Trophoblast cell (in vitro differentiated cells and primary cell): ENCODE results near the gene UBXN10.

Experiments
- DNase-seq, 2 donors: peaks; one replicate each; pipeline ENCODE4 v3.0.0-alpha.2; 2016
- H2AFZ ChIP-seq: 2 replicates; pipeline ENCODE4 v1.6.1; 2013; ENCODE audit warnings: low read length, moderate library complexity, mild to moderate bottlenecking; ENCODE audit not compliant: insufficient read depth, poor library complexity
- H2AK5ac ChIP-seq: 2 replicates; pipeline ENCODE4 v1.6.1; 2013; ENCODE audit warnings: mild to moderate bottlenecking, low read length
- H2BK120ac ChIP-seq: 2 replicates; pipeline ENCODE4 v1.6.1; 2013; ENCODE audit warnings: low read length, mild to moderate bottlenecking, moderate library complexity; ENCODE audit not compliant: insufficient read depth, poor library complexity
- H2BK12ac ChIP-seq: 2 replicates; pipeline ENCODE4 v1.6.1; 2013; ENCODE audit warnings: mild to moderate bottlenecking, low read length, moderate library complexity
- H2BK5ac ChIP-seq: 2 replicates; pipeline ENCODE4 v1.6.1; 2013; ENCODE audit warnings: low read length, low read depth, moderate library complexity, mild to moderate bottlenecking; ENCODE audit not compliant: poor library complexity
- H3K14ac ChIP-seq: 2 replicates; pipeline ENCODE4 v1.6.1; 2013; ENCODE audit warnings: mild to moderate bottlenecking, low read length
- H3K18ac ChIP-seq: 2 replicates; pipeline ENCODE4 v1.6.1; 2013; ENCODE audit warnings: mild to moderate bottlenecking, low read length
- H3K23ac ChIP-seq: 2 replicates; pipeline ENCODE4 v1.6.1; 2013; ENCODE audit warnings: low read length
- H3K27ac ChIP-seq: 2 replicates; pipeline ENCODE4 v1.5.1; 2013; ENCODE audit warnings: low read depth, mild to moderate bottlenecking, inconsistent platforms, low read length, moderate library complexity
- H3K27me3 ChIP-seq: 2 replicates; pipeline ENCODE4 v1.6.1; 2013; ENCODE audit warnings: inconsistent platforms, mild to moderate bottlenecking, low read length, moderate library complexity; ENCODE audit not compliant: insufficient read depth
- H3K36me3 ChIP-seq, 2 experiments: 1 replicate in 1 of 2; 2 replicates in 1 of 2; pipeline ENCODE4 v1.6.1; 2013; ENCODE audit warnings: low read length in 2 of 2, mild to moderate bottlenecking in 2 of 2, moderate library complexity in 1 of 2; ENCODE audit not compliant: insufficient read depth in 2 of 2, control insufficient read depth in 1 of 2
- H3K4ac ChIP-seq: 2 replicates; pipeline ENCODE4 v1.6.1; 2013; ENCODE audit warnings: low read depth, mild to moderate bottlenecking, low read length, moderate library complexity
- H3K4me1 ChIP-seq, 2 experiments: 1 replicate in 1 of 2; 2 replicates in 1 of 2; pipeline ENCODE4 v1.6.1; 2013; ENCODE audit warnings: low read length in 2 of 2, mild to moderate bottlenecking in 2 of 2, moderate library complexity in 1 of 2; ENCODE audit not compliant: insufficient read depth in 2 of 2, control insufficient read depth in 1 of 2
- H3K4me2 ChIP-seq: 2 replicates; pipeline ENCODE4 v1.6.1; 2013; ENCODE audit warnings: inconsistent platforms, mild to moderate bottlenecking, low read length, moderate library complexity
- H3K4me3 ChIP-seq: 2 replicates; pipeline ENCODE4 v1.5.1; 2013; ENCODE audit warnings: mild to moderate bottlenecking, low read depth, low read length, inconsistent platforms
- H3K79me1 ChIP-seq: one replicate; pipeline ENCODE4 v1.6.1; 2013; ENCODE audit warnings: low read length
- H3K79me2 ChIP-seq: 2 replicates; pipeline ENCODE4 v1.6.1; 2013; ENCODE audit warnings: low read length, mild to moderate bottlenecking; ENCODE audit not compliant: control insufficient read depth, insufficient read depth, poor library complexity
- H3K9ac ChIP-seq: 2 replicates; pipeline ENCODE4 v1.6.1; 2013; ENCODE audit warnings: mild to moderate bottlenecking, low read length
- H3K9me3 ChIP-seq: 2 replicates; pipeline ENCODE4 v1.6.1; 2013; ENCODE audit warnings: low read depth, mild to moderate bottlenecking, control low read depth, inconsistent platforms, low read length; ENCODE audit not compliant: insufficient read depth
- H4K12ac ChIP-seq: 2 replicates; pipeline ENCODE4 v1.6.1; 2013; ENCODE audit warnings: low read depth, mild to moderate bottlenecking, low read length, moderate library complexity
- H4K8ac ChIP-seq: 2 replicates; pipeline ENCODE4 v1.6.1; 2013; ENCODE audit warnings: low read depth, mild to moderate bottlenecking, low read length, moderate library complexity
- H4K91ac ChIP-seq: one replicate; pipeline ENCODE4 v1.6.1; 2013; ENCODE audit warnings: low read depth, mild to moderate bottlenecking, low read length, moderate library complexity
- WGBS: extraction: QIAGEN DNeasy Blood & Tissue Kit; methylation state at CpG from one replicate; pipeline ENCODE4 v1.1.7; 2013; ENCODE audit warnings: missing lambda C conversion rate; ENCODE audit not compliant: insufficient read length, insufficient coverage; ENCODE audit errors: extremely low coverage; 5-methylcytosine and 5-hydroxymethylcytosine counted together

UBXN10 gene

DNA sequence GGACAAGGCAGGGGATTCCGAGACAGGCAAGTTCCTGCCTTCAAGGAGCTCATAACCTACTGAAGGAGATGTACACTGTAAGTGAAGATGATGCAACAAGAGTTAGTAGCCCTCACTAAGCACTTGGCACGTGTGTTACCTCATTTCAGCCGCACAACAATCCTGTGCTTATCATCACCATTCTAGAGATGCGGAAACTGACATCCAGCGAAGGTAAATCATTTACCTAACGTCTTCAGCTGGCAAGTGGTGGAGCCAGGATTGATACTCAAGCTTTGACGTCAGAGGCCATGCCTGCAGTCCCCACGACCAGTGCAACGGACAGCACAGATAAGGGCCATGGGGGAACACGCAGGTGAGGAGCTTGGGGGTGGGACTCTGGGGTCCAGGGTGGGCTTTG is 2.9 kb upstream of the UBXN10 start:
- no CpG with 5 or more reads among the region's 10 CpGs for WGBS

DNA sequence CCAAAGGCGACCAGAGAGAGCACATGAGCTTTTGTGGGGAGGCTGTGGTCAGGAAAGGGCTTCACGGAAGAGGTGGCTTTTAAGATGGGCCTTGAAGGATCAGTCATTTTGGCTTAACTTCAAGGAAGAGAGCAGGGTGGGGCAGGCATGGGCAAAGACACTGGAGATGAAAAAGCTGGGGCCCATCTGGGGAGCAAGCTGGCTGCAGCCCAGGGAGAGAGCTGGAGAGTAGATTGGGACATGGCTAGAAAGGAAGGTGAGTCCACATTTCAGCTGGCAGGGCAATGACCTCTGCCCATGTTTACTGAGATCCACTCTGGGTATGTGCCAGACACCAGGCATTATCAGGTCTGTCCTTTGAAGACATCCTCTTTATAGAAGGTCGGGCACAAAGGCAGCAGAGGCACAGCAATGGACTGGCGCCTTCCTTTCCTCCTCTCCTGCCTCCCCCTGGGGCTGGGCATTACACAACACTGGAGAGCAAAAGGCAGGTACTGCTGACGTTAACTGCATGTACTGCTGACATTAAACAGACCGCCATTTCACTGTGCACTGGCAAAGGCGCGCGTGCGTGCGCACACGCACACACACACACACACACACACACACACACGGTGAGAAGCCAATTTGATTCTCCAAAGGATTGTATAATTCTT is 2.2 kb upstream of the UBXN10 start:
- Histone ChIP-seq H3K79me1 (peaks cover 11% of the 10 kb centered on the region), H2BK120ac (peak overlapping the region; percentile 0), H2AK5ac (peak overlapping the region; percentile 4), H3K9me3 (peaks cover 4% of the 10 kb centered on the region), H3K18ac (no peak overlapping the region), H4K12ac (no peak overlapping the region), H3K27ac (no peak overlapping the region), H2AFZ (no peak overlapping the region), H2BK5ac (no peak overlapping the region), H3K9ac (no peak overlapping the region), H2BK12ac (peak overlapping the region; percentile 29), H3K36me3 (no peaks in the 10 kb centered on the region), H3K4me1 (peaks cover 17 to 29% of the 10 kb centered on the region in 2 experiments), H4K91ac (peak overlapping the region; percentile 1), H3K27me3 (no peaks in the 10 kb centered on the region), H3K14ac (peak overlapping the region; percentile 22), H4K8ac (no peak overlapping the region), H3K4ac (no peak overlapping the region), H3K23ac (no peak overlapping the region), H3K4me2 (no peak overlapping the region), H3K4me3 (no peak overlapping the region), H3K79me2 (no peaks in the 10 kb centered on the region)
- no CpG with 5 or more reads among the region's 13 CpGs for WGBS
- DNase-seq, result peak; percentile 32 to 70

More for the DNA sequence above, 2.9 kb upstream of the UBXN10 start:
- H3K36me3 ChIP-seq, result no peaks in the 10 kb centered on the region
- H3K4me3 ChIP-seq, result no peak overlapping the region
- no peak overlapping the region for H3K27ac ChIP-seq
- H2BK12ac ChIP-seq, result no peak overlapping the region
- H4K91ac ChIP-seq, result peak overlapping the region; percentile 1
- no peaks in the 10 kb centered on the region for H3K79me2 ChIP-seq
- H3K14ac ChIP-seq, result no peak overlapping the region
- H3K79me1 ChIP-seq, result peaks cover 11% of the 10 kb centered on the region
- no peak overlapping the region for H4K8ac ChIP-seq
- peaks cover 17 to 29% of the 10 kb centered on the region in 2 experiments for H3K4me1 ChIP-seq
- H3K23ac ChIP-seq, result no peak overlapping the region
- H3K4me2 ChIP-seq, result no peak overlapping the region
- H3K18ac ChIP-seq, result no peak overlapping the region
- peak overlapping the region; percentile 0 for H2BK120ac ChIP-seq
- peaks cover 4% of the 10 kb centered on the region for H3K9me3 ChIP-seq
- H2BK5ac ChIP-seq, result no peak overlapping the region
- H3K9ac ChIP-seq, result no peak overlapping the region
- H2AK5ac ChIP-seq, result no peak overlapping the region
- H2AFZ ChIP-seq, result no peak overlapping the region
- no peaks in the 10 kb centered on the region for H3K27me3 ChIP-seq
- H3K4ac ChIP-seq, result no peak overlapping the region
- DNase-seq, result peak; percentile 71 to 87
- no peak overlapping the region for H4K12ac ChIP-seq

GRCh38 chr1:20184481-20184900 is 1.4 kb upstream of the UBXN10 start:
- Histone ChIP-seq H3K9ac (no peak overlapping the region), H3K14ac (no peak overlapping the region), H3K23ac (no peak overlapping the region), H4K8ac (peak overlapping the region; percentile 40), H3K18ac (no peak overlapping the region), H4K91ac (peak overlapping the region; percentile 37), H2BK120ac (peak overlapping the region; percentile 26), H3K27me3 (no peaks in the 10 kb centered on the region), H4K12ac (no peak overlapping the region), H3K79me1 (peaks cover 11% of the 10 kb centered on the region), H2AK5ac (no peak overlapping the region), H3K27ac (peak overlapping the region; percentile 51), H3K4me1 (peaks cover 17 to 29% of the 10 kb centered on the region in 2 experiments), H2BK5ac (no peak overlapping the region), H3K4me3 (no peak overlapping the region), H3K4ac (no peak overlapping the region), H3K4me2 (no peak overlapping the region), H2BK12ac (no peak overlapping the region), H3K79me2 (no peaks in the 10 kb centered on the region), H3K9me3 (no peaks in the 10 kb centered on the region), H3K36me3 (no peaks in the 10 kb centered on the region), H2AFZ (no peak overlapping the region)
- no CpG with 5 or more reads among the region's 6 CpGs for WGBS
- DNase-seq, result peak; percentile 32 to 73

DNA sequence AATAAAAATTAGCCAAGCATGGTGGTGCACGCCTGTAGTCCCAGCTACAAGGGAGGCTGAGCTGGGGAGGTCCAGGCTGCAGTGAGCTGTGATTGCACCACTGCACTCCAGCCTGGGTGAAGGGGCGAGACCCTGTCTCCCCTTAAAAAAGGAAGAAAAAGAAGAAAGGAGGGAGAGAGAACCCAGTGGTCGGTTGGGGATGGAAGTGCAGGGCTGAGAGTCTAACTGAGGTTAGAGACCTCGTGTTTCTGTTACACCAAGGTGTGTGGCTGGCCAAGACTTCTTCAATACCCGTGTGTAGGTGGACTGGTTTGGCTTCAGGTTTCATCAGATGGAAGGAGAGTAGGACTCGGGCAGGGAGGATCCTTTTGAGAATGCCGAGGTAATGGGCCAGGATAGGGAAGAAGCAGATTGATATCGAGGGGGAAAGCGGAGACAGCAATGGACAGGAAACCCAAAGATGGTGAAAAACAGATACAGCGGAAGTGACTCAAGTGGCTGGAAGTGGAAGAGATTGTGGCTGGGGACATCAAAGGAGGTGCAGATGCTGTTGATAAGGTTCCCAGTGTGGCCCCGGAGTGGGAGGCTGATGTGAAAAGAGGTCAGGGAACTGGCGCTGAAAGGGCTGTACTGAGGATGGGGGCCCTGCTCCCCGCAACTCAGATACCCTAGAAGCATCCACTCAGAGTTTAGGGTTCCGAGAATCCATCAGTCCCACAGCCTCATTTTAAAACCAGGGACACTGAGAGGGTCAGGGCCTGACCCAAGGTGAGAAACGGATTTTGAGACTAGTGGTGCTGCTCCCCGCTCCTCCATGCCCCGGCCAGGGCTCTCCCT is 681 bp upstream of the UBXN10 start:
- peak overlapping the region; percentile 73 for H3K4me2 ChIP-seq
- H3K18ac ChIP-seq, result peak overlapping the region; percentile 65
- H4K8ac ChIP-seq, result peak overlapping the region; percentile 74
- DNase-seq, result no peak
- H3K9ac ChIP-seq, result no peak overlapping the region
- H2AFZ ChIP-seq, result peak overlapping the region; percentile 77
- H3K14ac ChIP-seq, result peak overlapping the region; percentile 52
- H3K4ac ChIP-seq, result no peak overlapping the region
- peak overlapping the region; percentile 59 for H4K12ac ChIP-seq
- peaks cover 17 to 25% of the 10 kb centered on the region in 2 experiments for H3K4me1 ChIP-seq
- H2BK12ac ChIP-seq, result no peak overlapping the region
- H3K79me2 ChIP-seq, result no peaks in the 10 kb centered on the region
- H3K79me1 ChIP-seq, result peaks cover 11% of the 10 kb centered on the region
- H3K4me3 ChIP-seq, result no peak overlapping the region
- no peak overlapping the region for H3K23ac ChIP-seq
- no peaks in the 10 kb centered on the region for H3K27me3 ChIP-seq
- H2BK5ac ChIP-seq, result peak overlapping the region; percentile 29
- no peak overlapping the region for H3K27ac ChIP-seq
- H3K36me3 ChIP-seq, result no peaks in the 10 kb centered on the region
- H2AK5ac ChIP-seq, result no peak overlapping the region
- no peaks in the 10 kb centered on the region for H3K9me3 ChIP-seq
- no CpG with 5 or more reads among the region's 17 CpGs for WGBS
- H4K91ac ChIP-seq, result peak overlapping the region; percentile 81
- peak overlapping the region; percentile 35 for H2BK120ac ChIP-seq
